Adrenal gland (tissue), 12 donors: Measurements from ENCODE around the gene EXOC6. TPM values are rescaled to one million over a fixed set of nuclear protein-coding genes. Genes with fewer than 3 reads are reported as not detected.

Experiments
- DNase-seq, 7 donors: peaks; one replicate each; pipeline ENCODE4 v3.0.0-alpha.2; 2019 to 2020
- H3K27ac ChIP-seq, 5 donors: fragments of 200-600 bp; sonication (generic) in 4 of 5; 1 replicate in 3 of 5; 2 replicates in 2 of 5; pipeline versions ENCODE4 v1.5.1 to v1.8.0; 2016 to 2020; ENCODE audit warnings: mild to moderate bottlenecking in 1 of 5
- H3K27me3 ChIP-seq: fragments of 200-600 bp; 2 replicates; pipeline ENCODE4 v1.8.0; 2021
- H3K36me3 ChIP-seq, 2 donors: fragments of 200-600 bp; replicated peaks in 1 of 2; 1 replicate in 1 of 2; 2 replicates in 1 of 2; pipeline versions ENCODE4 v1.5.1 to v1.8.0; 2018 to 2022
- H3K4me1 ChIP-seq, 2 donors: fragments of 200-600 bp; replicated peaks in 1 of 2; 1 replicate in 1 of 2; 2 replicates in 1 of 2; pipeline versions ENCODE4 v1.5.1 to v1.8.0; 2018 to 2021
- H3K4me3 ChIP-seq, 4 donors: fragments of 200-600 bp; sonication (generic) in 3 of 4; one replicate each; pipeline ENCODE4 v1.5.1; 2016 to 2018
- H3K9me3 ChIP-seq, 3 donors: fragments of 200-600 bp; sonication (generic) in 1 of 3; replicated peaks in 1 of 3; 1 replicate in 2 of 3; 2 replicates in 1 of 3; pipeline versions ENCODE4 v1.5.1 to v1.8.0; 2016 to 2021
- CTCF ChIP-seq, 6 experiments: fragments of 450-650 bp in 4 of 6; fragments of 200-600 bp in 2 of 6; sonication (generic) in 1 of 6; IDR thresholded peaks; 1 replicate in 5 of 6; 2 replicates in 1 of 6; pipeline versions ENCODE4 v1.5.1 to v1.8.0; 2016 to 2021; ENCODE audit warnings: antibody characterized with exemption in 6 of 6, mild to moderate bottlenecking in 2 of 6, moderate library complexity in 1 of 6
- POLR2A ChIP-seq, 2 donors: fragments of 450-650 bp; IDR thresholded peaks; one replicate each; pipeline ENCODE4 v1.6.1; 2017; ENCODE audit warnings: antibody characterized with exemption in 2 of 2, mild to moderate bottlenecking in 2 of 2, moderate library complexity in 1 of 2
- WGBS, 4 donors: extraction: QIAGEN DNeasy Blood & Tissue Kit in 2 of 4; methylation state at CpG; one replicate each; pipeline versions ENCODE4 v1.1.5 to v1.1.7; 2013 to 2017; 5-methylcytosine and 5-hydroxymethylcytosine counted together
- intact Hi-C, 2 donors: fragments of 100-400 bp; cut with DNase I; formaldehyde crosslinking; loops; one replicate each; pipeline versions ENCODE4 v1.14.1 to v1.15.0; 2022 to 2023
- polyA plus RNA-seq, 3 donors: library from polyadenylated mRNA; stranded (reverse); fragments of 200-250 nt in 2 of 3; fragments of 350-450 nt in 1 of 3; fragmentation: Illumina TruSeq in 1 of 3; extraction: RNeasy Lipid Tissue Mini Kit (QIAGEN cat#74804) in 1 of 3; gene quantifications; one replicate each; pipeline ENCODE4 v1.2.3, GENCODE V29; 2013 to 2014
- total RNA-seq, 9 donors: library from RNA; depleted of rRNA in 4 of 9; stranded (reverse); fragments of >200 nt in 4 of 9; fragments of 120-200 nt in 1 of 9; fragmentation: NEBNext Ultra II Directional in 1 of 9; extraction: Animal tissue kit (Norgen Biotek cat#: 25700) in 1 of 9; gene quantifications; one replicate each; pipeline versions ENCODE4 v1.1.0 to v1.2.4, GENCODE V29; 2013 to 2023
- donor health status: healthy with polysubstance abuse.
- donor health status: Bipolar disorder and iron deficiency.
- donor health status: DM: yes; HTN: yes; CAD: no.
- donor health status: DM: no; HTN: no; CAD: no.
- donor health status: DM: no; HTN: no; CAD: no.
- donor health status: DM: yes; HTN: yes; CAD: no.

The EXOC6 gene
- total and polyA plus RNA-seq, 12 donors, result 7.1 to 60.1 (median 25.7) TPM

DNA sequence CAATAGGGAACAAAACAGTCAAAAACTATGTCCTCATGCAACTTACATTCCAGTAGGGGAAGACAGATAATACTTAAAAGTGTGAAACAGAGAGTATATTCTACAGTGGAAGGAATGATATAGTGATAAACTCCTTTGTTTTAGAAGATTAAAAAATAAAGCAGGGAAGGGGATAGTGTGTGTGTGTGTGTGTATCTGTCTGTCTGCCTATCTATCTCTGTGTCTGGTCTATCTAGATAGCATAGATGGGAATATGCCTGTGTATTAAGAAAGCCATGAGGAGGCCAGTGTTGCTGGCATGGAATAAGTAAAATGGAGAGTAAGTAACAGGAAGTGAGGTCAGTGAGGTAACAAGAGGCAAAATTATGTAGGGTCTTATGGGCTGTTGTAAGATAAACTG is 42.2 kb downstream of the EXOC6 start:
- TF ChIP-seq CTCF (IDR thresholded peaks at IDR 0.05), result no peak
- TF ChIP-seq POLR2A (IDR thresholded peaks at IDR 0.05), result no peak
- Histone ChIP-seq H3K4me1 (no peaks in the 10 kb centered on the region), H3K27me3 (no peaks in the 10 kb centered on the region), H3K4me3 (no peak overlapping the region), H3K9me3 (no peaks in the 10 kb centered on the region), H3K27ac (no peak overlapping the region), H3K36me3 (no peaks in the 10 kb centered on the region)
- intact Hi-C loops, result no loop called here
- no peak for DNase-seq

- H3K36me3 ChIP-seq, result no peaks in the 10 kb centered on the region
- TF ChIP-seq POLR2A (IDR thresholded peaks at IDR 0.05), result no peak
- TF ChIP-seq CTCF (IDR thresholded peaks at IDR 0.05), result no peak
- no peaks in the 10 kb centered on the region for H3K9me3 ChIP-seq
- DNase-seq, result peak; percentile 60 to 90 (median 85)
- WGBS, 4 donors, result 58 to 76% (median 64%) methylated on average over 5 of the region's 5 CpGs
- intact Hi-C loops, result no loop called here
- no peaks in the 10 kb centered on the region for H3K27me3 ChIP-seq
- H3K4me3 ChIP-seq, result no peak overlapping the region
- no peaks in the 10 kb centered on the region for H3K4me1 ChIP-seq
- no peak overlapping the region for H3K27ac ChIP-seq
These were observed 43.8 kb downstream of the EXOC6 start for GRCh38 chr10:92891885-92892690.

DNA sequence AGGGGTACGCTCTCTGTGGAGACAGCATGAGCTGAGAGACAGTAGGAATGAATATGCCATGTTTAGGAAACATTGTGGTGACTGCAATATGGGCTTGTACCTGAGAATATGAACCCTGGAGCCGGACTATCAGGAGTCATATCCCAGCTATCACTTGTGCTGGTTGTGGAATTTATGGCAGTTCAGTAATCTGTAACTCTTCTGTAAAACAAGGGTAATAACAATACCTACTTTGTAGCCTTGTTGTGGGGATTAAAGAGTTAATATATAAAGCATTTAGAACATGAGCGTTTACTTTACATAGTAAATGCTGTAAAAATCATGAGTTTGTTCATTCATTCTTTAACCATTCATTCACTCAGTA is 44.4 kb downstream of the EXOC6 start:
- 65 to 75% (median 69%) methylated on average over 3 of the region's 3 CpGs for WGBS, 4 donors
- Histone ChIP-seq H3K27me3 (no peaks in the 10 kb centered on the region), H3K9me3 (no peaks in the 10 kb centered on the region), H3K4me3 (no peak overlapping the region), H3K27ac (no peak overlapping the region), H3K4me1 (no peaks in the 10 kb centered on the region), H3K36me3 (no peaks in the 10 kb centered on the region)
- DNase-seq, result no peak
- intact Hi-C loops, result no loop called here
- TF ChIP-seq CTCF (IDR thresholded peaks at IDR 0.05), result no peak
- no peak for TF ChIP-seq POLR2A (IDR thresholded peaks at IDR 0.05)

GRCh38 chr10:92894081-92894655 is 45.8 kb downstream of the EXOC6 start:
- intact Hi-C loops, result no loop called here
- no peaks in the 10 kb centered on the region for H3K4me1 ChIP-seq
- H3K36me3 ChIP-seq, result no peaks in the 10 kb centered on the region
- no peak overlapping the region for H3K27ac ChIP-seq
- no peak for DNase-seq
- H3K4me3 ChIP-seq, result no peak overlapping the region
- no peaks in the 10 kb centered on the region for H3K9me3 ChIP-seq
- no peaks in the 10 kb centered on the region for H3K27me3 ChIP-seq
- no peak for TF ChIP-seq POLR2A (IDR thresholded peaks at IDR 0.05)
- TF ChIP-seq CTCF (IDR thresholded peaks at IDR 0.05), result no peak
